Measurements from ENCODE around the gene CFAP74.
A peak's percentile ranks its signal among the peaks of the same experiment; 100 is the strongest.

The CFAP74 gene

DNA sequence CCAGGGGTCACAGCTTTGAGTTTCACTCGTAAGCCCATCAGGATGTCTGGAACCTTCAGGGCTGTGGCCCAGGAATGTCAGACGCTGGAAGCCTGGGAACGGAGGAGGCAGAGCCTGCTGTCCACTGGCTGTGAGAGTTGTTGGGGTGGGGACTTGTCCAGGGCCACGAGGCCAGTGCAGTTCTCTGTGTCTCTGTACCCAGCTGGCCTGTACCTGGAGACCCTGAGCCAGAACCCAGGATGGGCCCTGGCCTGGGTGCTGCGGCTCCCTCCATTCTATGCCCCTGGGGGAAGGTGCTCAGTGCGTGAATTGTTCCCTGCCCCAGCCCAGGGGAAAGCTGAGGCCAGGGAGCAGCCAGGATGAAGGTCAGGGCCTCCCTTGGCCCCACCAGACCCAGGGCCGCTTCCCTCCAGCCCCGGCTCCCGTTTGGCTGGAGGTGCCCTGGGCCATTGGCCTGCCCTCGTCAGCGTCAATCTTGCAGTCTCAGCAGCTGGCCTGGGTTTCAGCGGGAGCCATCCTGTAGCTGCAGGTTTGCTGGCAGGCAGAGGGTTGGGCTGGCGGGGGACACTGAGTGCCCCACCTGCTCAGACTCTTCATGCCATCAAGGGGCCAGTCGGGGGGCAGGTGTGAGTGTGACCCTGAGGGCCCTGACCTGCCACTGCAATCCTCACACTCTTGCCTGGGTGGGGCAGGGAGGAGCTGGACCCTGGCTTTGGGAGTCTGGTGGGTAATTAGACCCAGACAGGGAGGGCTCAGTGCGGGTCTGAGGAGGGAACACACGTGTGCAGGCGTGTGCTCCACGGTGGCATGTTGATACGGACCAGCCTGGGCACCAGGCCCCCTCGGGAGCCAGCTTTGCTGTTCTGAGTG is 89.2 kb downstream of the CFAP74 start:
- TF ChIP-seq, protein P1, sequence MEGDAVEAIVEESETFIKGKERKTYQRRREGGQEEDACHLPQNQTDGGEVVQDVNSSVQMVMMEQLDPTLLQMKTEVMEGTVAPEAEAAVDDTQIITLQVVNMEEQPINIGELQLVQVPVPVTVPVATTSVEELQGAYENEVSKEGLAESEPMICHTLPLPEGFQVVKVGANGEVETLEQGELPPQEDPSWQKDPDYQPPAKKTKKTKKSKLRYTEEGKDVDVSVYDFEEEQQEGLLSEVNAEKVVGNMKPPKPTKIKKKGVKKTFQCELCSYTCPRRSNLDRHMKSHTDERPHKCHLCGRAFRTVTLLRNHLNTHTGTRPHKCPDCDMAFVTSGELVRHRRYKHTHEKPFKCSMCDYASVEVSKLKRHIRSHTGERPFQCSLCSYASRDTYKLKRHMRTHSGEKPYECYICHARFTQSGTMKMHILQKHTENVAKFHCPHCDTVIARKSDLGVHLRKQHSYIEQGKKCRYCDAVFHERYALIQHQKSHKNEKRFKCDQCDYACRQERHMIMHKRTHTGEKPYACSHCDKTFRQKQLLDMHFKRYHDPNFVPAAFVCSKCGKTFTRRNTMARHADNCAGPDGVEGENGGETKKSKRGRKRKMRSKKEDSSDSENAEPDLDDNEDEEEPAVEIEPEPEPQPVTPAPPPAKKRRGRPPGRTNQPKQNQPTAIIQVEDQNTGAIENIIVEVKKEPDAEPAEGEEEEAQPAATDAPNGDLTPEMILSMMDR (IDR thresholded peaks at IDR 0.05; ENCODE audit: borderline replicate concordance, insufficient read depth, low read depth, low read length) = no peak
- H3K4me3 ChIP-seq (ENCODE audit: low read depth, low read length) = no peak overlapping the region

DNA sequence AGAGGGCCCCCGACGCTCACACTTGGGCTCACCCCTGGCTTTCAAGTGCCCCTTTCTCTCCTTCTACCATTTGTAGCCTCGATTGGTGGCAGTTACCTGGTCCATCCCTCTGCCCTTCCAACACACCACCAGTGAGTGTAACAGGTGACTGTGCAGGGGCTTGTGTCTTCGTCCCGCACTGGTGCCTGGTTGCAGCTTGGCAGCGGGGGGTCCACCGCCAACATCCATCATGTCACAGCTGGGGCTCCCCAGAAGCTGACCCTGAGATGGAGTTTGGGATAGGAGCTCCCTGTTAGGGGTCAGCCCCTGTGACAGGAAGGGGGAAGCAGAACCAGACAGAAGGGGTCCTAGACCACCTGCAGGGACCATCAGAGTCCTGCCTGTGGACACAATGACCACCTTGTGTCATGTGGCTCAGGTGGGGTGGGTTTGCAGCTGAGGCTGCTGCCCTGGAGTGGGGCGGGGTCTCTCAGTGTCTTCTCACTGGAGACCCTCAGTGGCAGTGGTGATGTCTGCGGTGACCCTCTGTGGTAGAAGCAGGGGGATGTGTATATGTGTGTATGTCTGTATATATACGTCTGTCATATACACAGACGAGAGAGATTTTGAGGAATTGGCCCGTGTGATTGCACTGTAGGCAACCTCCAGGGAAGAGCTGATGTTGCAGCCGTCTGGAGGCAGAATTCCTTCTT is 92.1 kb downstream of the CFAP74 start:
- no peak overlapping the region for H3K4me3 ChIP-seq (ENCODE audit: low read depth, low read length)
- TF ChIP-seq, protein P1 (IDR thresholded peaks at IDR 0.05; ENCODE audit: borderline replicate concordance, insufficient read depth, low read depth, low read length) = no peak

DNA sequence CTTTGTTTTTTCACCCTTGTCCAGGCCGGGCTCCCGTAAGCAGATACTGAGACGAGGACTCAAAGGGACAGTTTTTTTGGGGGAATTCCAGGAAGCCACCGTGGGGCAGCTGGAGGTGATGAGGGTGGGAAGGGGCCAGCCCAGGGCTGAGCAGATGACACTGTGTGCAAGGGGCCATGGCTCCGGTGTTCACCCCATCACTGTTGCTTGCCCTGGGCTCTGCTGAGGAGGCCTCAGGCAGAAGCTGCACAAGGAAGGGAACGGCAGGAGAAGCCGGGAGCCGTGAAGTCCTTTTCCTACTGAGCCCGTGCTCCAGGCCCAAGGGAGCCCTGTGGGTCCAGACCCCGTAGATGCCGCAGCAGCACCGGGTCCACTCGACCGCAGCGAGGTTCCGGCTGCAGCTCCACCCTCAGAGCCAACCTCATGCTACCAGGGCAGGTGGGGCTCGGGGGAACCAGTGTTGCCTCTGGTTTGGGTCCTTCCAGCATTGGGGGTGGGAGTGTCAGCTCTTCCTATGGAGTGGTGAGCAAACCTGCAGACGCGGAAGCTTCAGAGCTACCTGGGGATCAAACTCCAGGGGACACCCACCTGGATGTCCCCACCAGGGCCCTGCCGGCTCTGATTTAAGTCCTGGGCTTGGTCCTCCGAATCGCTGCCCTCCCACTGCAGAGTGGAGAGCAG is 92.8 kb downstream of the CFAP74 start:
- H3K4me3 ChIP-seq (ENCODE audit: low read depth, low read length) = no peak overlapping the region
- TF ChIP-seq, protein P1 (IDR thresholded peaks at IDR 0.05; ENCODE audit: borderline replicate concordance, insufficient read depth, low read depth, low read length) = no peak

DNA sequence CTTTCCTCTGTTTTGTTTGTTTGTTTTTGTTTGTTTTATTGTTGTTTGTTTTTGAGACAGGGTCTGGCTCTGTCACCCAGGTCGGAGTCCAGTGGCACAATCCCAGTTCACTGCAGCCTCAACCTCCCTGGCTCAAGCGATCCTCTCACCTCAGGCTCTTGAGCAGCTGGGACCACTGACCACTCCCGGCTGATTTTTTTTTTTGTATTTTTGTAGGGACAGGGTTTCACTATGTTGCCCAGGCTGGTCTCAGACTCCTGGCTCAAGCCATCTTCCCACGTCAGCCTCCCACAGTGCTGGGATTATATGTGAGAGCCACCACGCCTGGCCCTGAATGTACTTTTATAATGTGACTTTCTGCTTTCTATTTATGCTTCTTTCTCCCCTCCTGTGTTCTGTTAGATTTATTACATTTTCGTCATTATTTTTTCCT is 93.5 kb downstream of the CFAP74 start:
- TF ChIP-seq, protein P1 (IDR thresholded peaks at IDR 0.05; ENCODE audit: borderline replicate concordance, insufficient read depth, low read depth, low read length) = no peak
- no peak overlapping the region for H3K4me3 ChIP-seq (ENCODE audit: low read depth, low read length)

DNA sequence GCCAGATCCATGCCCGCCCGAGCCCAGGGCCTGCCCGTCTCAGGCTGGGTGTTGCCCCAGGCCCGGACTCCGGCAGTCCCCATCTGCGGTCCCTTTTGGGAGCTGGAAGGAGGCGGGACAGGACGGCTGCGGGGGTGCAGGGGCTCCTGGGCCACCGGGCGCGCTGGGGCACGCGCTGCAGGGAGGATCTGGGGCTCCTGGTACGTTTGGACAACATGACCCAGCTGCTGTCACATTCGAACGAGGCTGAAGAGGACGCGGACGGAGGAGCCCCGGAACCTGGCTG is 95.1 kb downstream of the CFAP74 start:
- H3K4me3 ChIP-seq (ENCODE audit: low read depth, low read length) = peak overlapping the region; percentile 84

DNA sequence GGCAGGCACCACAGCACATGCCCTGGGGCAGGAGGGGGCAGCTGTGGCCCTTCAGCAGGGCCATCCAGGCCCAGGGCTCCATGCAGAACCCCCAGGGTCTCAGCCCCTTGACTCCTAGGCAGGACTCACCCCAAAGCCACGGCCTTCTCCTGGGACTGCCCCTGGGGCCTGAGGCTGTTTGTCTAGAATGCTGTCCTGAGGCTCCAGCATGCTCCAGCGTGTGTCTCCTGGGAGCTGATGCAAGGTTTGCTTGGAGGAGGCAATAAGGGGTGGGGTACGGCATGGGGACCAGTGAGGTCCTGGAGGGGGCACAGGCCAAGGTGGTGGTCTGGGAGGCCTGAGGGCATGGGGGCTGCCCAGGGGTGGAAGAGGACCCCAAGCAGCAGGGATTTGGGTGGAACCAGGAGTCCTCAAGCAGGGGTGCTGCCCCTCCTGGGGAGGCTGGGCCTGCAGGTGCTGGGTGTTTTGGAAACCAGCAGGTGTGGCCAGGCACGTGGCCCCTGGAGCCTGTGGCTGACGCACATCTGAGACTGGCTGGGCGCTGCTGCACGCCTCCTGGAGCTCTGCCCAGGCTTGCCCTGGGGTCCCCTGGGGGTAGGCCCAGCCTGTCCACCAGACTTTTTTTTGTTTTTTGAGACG is 96.4 kb downstream of the CFAP74 start:
- TF ChIP-seq, protein P1 (IDR thresholded peaks at IDR 0.05; ENCODE audit: borderline replicate concordance, insufficient read depth, low read depth, low read length) = no peak
- no peak overlapping the region for H3K4me3 ChIP-seq (ENCODE audit: low read depth, low read length)

More for the DNA sequence above, 95.1 kb downstream of the CFAP74 start:
- TF ChIP-seq, protein P1 (IDR thresholded peaks at IDR 0.05; ENCODE audit: borderline replicate concordance, insufficient read depth, low read depth, low read length) = no peak
